Thyroid gland (tissue), 4 donors: Measurements from ENCODE around the gene SLC25A18. TPM values are rescaled to one million over a fixed set of nuclear protein-coding genes. Genes with fewer than 3 reads are reported as not detected.
"Not testable (repeated sequence)": the region's sequence is repeated elsewhere in the genome, so short reads cannot be mapped to it uniquely, and the experiment has no call there.

ENCODE experiments used
- DNase-seq, 2 donors: peaks; one replicate each; pipeline ENCODE4 v3.0.0-alpha.2; 2019
- H3K27ac ChIP-seq, 3 donors: fragments of 200-600 bp; sonication (generic); 1 replicate in 2 of 3; 2 replicates in 1 of 3; pipeline ENCODE4 v1.5.1; 2016 to 2019; ENCODE audit warnings: mild to moderate bottlenecking in 1 of 3, moderate library complexity in 1 of 3
- H3K27me3 ChIP-seq: fragments of 200-600 bp; sonication (generic); one replicate; pipeline ENCODE4 v1.5.1; 2019
- H3K36me3 ChIP-seq, 2 donors: fragments of 200-600 bp; sonication (generic); one replicate each; pipeline ENCODE4 v1.5.1; 2016 to 2019
- H3K4me1 ChIP-seq, 2 donors: fragments of 200-600 bp; sonication (generic); one replicate each; pipeline ENCODE4 v1.5.1; 2017 to 2019
- H3K4me3 ChIP-seq, 3 donors: fragments of 200-600 bp; sonication (generic); replicated peaks in 1 of 3; 1 replicate in 2 of 3; 2 replicates in 1 of 3; pipeline ENCODE4 v1.5.1; 2016; ENCODE audit warnings: mild to moderate bottlenecking in 1 of 3
- H3K9me3 ChIP-seq: fragments of 200-600 bp; sonication (generic); one replicate; pipeline ENCODE4 v1.5.1; 2017
- CTCF ChIP-seq, 6 experiments: fragments of 200-600 bp in 3 of 6; fragments of 450-650 bp in 3 of 6; sonication (generic) in 3 of 6; IDR thresholded peaks; one replicate each; pipeline ENCODE4 v1.5.1; 2016 to 2019; ENCODE audit warnings: antibody characterized with exemption in 6 of 6, mild to moderate bottlenecking in 2 of 6, inconsistent platforms in 1 of 6, moderate library complexity in 1 of 6
- POLR2A ChIP-seq, 2 donors: fragments of 450-650 bp; IDR thresholded peaks; one replicate each; pipeline ENCODE4 v1.6.1; 2017; ENCODE audit warnings: antibody characterized with exemption in 2 of 2, mild to moderate bottlenecking in 2 of 2, moderate library complexity in 1 of 2
- WGBS, 2 donors: methylation state at CpG; one replicate each; pipeline ENCODE4 v1.1.5; 2017; 5-methylcytosine and 5-hydroxymethylcytosine counted together
- intact Hi-C: fragments of 100-400 bp; cut with DNase I; formaldehyde crosslinking; loops from one replicate; pipeline ENCODE4 v1.15.1; 2023
- total RNA-seq, 4 donors: library from RNA; depleted of rRNA; stranded (reverse); fragments of >200 nt; gene quantifications; one replicate each; pipeline ENCODE4 v1.2.3, GENCODE V29; 2016

Gene SLC25A18
- 1 to 10 TPM in 2 of 4 donors, under 1 TPM in 2; 0.29 to 1.7 (median 0.84) TPM for total RNA-seq

GRCh38 chr22:17562906-17563870, at the start of gene SLC25A18:
TSS of gene SLC25A18 (plus strand) at chr22:17563498. CDS start at chr22:17579945, 16,447 bp downstream.
- Histone ChIP-seq H3K4me3 (no peak within 1 kb of the TSS), H3K4me1 (peaks cover 0 to 7% of the 10 kb centered on the region in 2 donors), H3K27ac (peak within 1 kb of the TSS; percentile 22 to 50 (median 25)), H3K9me3 (no peaks in the 10 kb centered on the region), H3K27me3 (no peaks in the 10 kb centered on the region), H3K36me3 (no peaks in the 10 kb centered on the region)
- intact Hi-C loops, result no loop called here
- TF ChIP-seq CTCF (IDR thresholded peaks at IDR 0.05) (no peak), POLR2A (IDR thresholded peaks at IDR 0.05) (no peak)
- peak in 1 of 2 donors; percentile 24 for DNase-seq
- WGBS, 2 donors, result 55 to 57% methylated on average over 17 of the region's 17 CpGs

GRCh38 chr22:17513612-17514011, 49.7 kb upstream of the SLC25A18 start:
- H3K27ac ChIP-seq, result no peak overlapping the region
- WGBS, 2 donors, result 45 to 51% methylated on average over 2 of the region's 2 CpGs
- intact Hi-C loops, result no loop called here

GRCh38 chr22:17514084-17514483, 49.2 kb upstream of the SLC25A18 start:
- intact Hi-C loops, result no loop called here
- DNase-seq, result no peak
- WGBS, 2 donors, result 78 to 85% methylated on average over 7 of the region's 7 CpGs
- Histone ChIP-seq H3K4me1 (no peaks in the 10 kb centered on the region), H3K36me3 (no peaks in the 10 kb centered on the region), H3K27ac (no peak overlapping the region), H3K27me3 (no peaks in the 10 kb centered on the region), H3K4me3 (no peak overlapping the region), H3K9me3 (no peaks in the 10 kb centered on the region)
- TF ChIP-seq POLR2A (IDR thresholded peaks at IDR 0.05) (no peak), CTCF (IDR thresholded peaks at IDR 0.05) (no peak)

More at GRCh38 chr22:17513612-17514011, 49.7 kb upstream of the SLC25A18 start:
- Histone ChIP-seq H3K4me3 (no peak overlapping the region), H3K36me3 (no peaks in the 10 kb centered on the region), H3K9me3 (no peaks in the 10 kb centered on the region), H3K4me1 (no peaks in the 10 kb centered on the region), H3K27me3 (no peaks in the 10 kb centered on the region)
- no peak for DNase-seq
- TF ChIP-seq POLR2A (IDR thresholded peaks at IDR 0.05), result no peak
- no peak for TF ChIP-seq CTCF (IDR thresholded peaks at IDR 0.05)

GRCh38 chr22:17518406-17518805, 44.9 kb upstream of the SLC25A18 start:
- Histone ChIP-seq H3K27me3 (no peaks in the 10 kb centered on the region), H3K9me3 (no peaks in the 10 kb centered on the region), H3K4me3 (no peak overlapping the region), H3K4me1 (no peaks in the 10 kb centered on the region), H3K36me3 (no peaks in the 10 kb centered on the region), H3K27ac (no peak overlapping the region)
- DNase-seq, result no peak
- intact Hi-C loops, result no loop called here
- 80 to 86% methylated on average over 3 of the region's 3 CpGs for WGBS, 2 donors
- TF ChIP-seq CTCF (IDR thresholded peaks at IDR 0.05), result no peak
- TF ChIP-seq POLR2A (IDR thresholded peaks at IDR 0.05), result no peak

- DNase-seq, H3K36me3 ChIP-seq, H3K4me1 ChIP-seq, H3K27me3 ChIP-seq, intact Hi-C loops, H3K27ac ChIP-seq, H3K4me3 ChIP-seq, H3K9me3 ChIP-seq: not testable (repeated sequence)
- 96 to 98% methylated on average over 1 of the region's 1 CpG for WGBS, 2 donors
Observed at GRCh38 chr22:17521971-17522370, 41.3 kb upstream of the SLC25A18 start.
